ENCODE measurements around the gene FADS3. TPM values are rescaled to one million over a fixed set of nuclear protein-coding genes. Genes with fewer than 3 reads are reported as not detected.

The FADS3 gene
- total RNA-seq, 1 experiment from 2014 or later = 65.8 TPM

DNA sequence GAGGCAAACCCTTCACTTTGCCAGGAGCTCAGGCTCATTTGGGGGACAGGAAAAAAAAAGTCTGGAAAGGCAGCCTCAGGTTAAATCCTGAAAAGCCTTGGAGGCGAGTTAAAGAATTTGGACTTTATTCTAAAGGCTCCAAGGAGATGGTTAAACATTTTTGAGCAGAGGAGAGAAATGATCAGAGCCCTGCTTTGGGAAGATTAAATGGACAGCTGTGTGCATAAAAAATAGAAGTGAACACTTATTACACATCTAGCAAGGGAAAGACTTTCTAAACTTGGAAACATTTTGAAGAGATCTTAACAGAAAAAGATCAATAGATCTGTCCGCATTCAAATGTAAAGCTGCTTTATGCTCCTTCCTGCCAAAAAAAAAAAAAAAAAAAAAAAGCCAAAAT, 34.4 kb upstream of the FADS3 start:
- no peak overlapping the region for H3K4me3 ChIP-seq (replicated peaks in 1 of 2; ENCODE audit: low read depth in 1 of 2, low read length in 2 of 2)
- H3K27ac ChIP-seq (ENCODE audit: low read depth, low read length) = no peak overlapping the region
- DNase-seq (ENCODE audit: low read depth, low spot score) (no peak), ATAC-seq (no peak)
- no peaks in the 10 kb centered on the region for H3K9me3 ChIP-seq (ENCODE audit: control insufficient read depth in 1 of 2, insufficient read depth in 1 of 2, low read depth in 1 of 2, low read length in 2 of 2)
- H3K36me3 ChIP-seq (ENCODE audit: control insufficient read depth in 1 of 2, insufficient read depth in 2 of 2, low read length in 2 of 2) = no peaks in the 10 kb centered on the region
- H3K4me1 ChIP-seq (ENCODE audit: control insufficient read depth in 1 of 2, insufficient read depth in 2 of 2, low read length in 2 of 2) = no peaks in the 10 kb centered on the region
- H3K9ac ChIP-seq (ENCODE audit: low read length) = no peak overlapping the region
- no peak overlapping the region for H3K4me2 ChIP-seq (ENCODE audit: low read length)
- CTCF ChIA-PET = interaction anchor here (0.7 kb wide), 1 partner anchor 128 kb away, joined by 3 read pairs; no protein-coding TSS in a partner anchor
- BruUV-seq (replicated peaks) = no TSS peak
- POLR2A ChIA-PET = no interaction called here
- H2AFZ ChIP-seq (ENCODE audit: low read depth, low read length, poor library complexity, severe bottlenecking) = no peak overlapping the region
- H3K79me2 ChIP-seq (ENCODE audit: insufficient read depth, low read length) = no peaks in the 10 kb centered on the region
- no peaks in the 10 kb centered on the region for H3K27me3 ChIP-seq (ENCODE audit: insufficient read depth, low read length)
- TF ChIP-seq CBX3 (IDR thresholded peaks at IDR 0.05; ENCODE audit: low read depth) (no peak), POLR2A (IDR thresholded peaks at IDR 0.05; ENCODE audit: borderline replicate concordance, extremely low read depth, insufficient read depth, insufficient read length) (no peak), POLR2AphosphoS5 (IDR thresholded peaks at IDR 0.05; ENCODE audit: low read depth, low read length) (no peak), ZFX (IDR thresholded peaks at IDR 0.05) (no peak), TCF7L2 (IDR thresholded peaks at IDR 0.05; ENCODE audit: borderline replicate concordance, extremely low read depth, insufficient read depth, insufficient read length) (no peak), ELF1 (IDR thresholded peaks at IDR 0.05; ENCODE audit: borderline replicate concordance, low read depth) (no peak), SP1 (IDR thresholded peaks at IDR 0.05; ENCODE audit: low read depth) (no peak), EZH2 (IDR thresholded peaks at IDR 0.05) (no peak), CEBPB (IDR thresholded peaks at IDR 0.05; ENCODE audit: low read depth) (no peak), EGR1 (IDR thresholded peaks at IDR 0.05; ENCODE audit: low read depth) (no peak), SRF (IDR thresholded peaks at IDR 0.05; ENCODE audit: low read depth) (no peak), SIN3A (IDR thresholded peaks at IDR 0.05; ENCODE audit: low read depth) (no peak), FOSL1 (IDR thresholded peaks at IDR 0.05; ENCODE audit: low read depth) (no peak)
- TF ChIP-seq, protein P1, sequence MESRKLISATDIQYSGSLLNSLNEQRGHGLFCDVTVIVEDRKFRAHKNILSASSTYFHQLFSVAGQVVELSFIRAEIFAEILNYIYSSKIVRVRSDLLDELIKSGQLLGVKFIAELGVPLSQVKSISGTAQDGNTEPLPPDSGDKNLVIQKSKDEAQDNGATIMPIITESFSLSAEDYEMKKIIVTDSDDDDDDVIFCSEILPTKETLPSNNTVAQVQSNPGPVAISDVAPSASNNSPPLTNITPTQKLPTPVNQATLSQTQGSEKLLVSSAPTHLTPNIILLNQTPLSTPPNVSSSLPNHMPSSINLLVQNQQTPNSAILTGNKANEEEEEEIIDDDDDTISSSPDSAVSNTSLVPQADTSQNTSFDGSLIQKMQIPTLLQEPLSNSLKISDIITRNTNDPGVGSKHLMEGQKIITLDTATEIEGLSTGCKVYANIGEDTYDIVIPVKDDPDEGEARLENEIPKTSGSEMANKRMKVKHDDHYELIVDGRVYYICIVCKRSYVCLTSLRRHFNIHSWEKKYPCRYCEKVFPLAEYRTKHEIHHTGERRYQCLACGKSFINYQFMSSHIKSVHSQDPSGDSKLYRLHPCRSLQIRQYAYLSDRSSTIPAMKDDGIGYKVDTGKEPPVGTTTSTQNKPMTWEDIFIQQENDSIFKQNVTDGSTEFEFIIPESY (IDR thresholded peaks at IDR 0.05; ENCODE audit: extremely low read depth, insufficient replicate concordance, low read length) = no peak
- TF ChIP-seq, protein P2, sequence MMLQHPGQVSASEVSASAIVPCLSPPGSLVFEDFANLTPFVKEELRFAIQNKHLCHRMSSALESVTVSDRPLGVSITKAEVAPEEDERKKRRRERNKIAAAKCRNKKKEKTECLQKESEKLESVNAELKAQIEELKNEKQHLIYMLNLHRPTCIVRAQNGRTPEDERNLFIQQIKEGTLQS (IDR thresholded peaks at IDR 0.05) = no peak
- H3K9me2 ChIP-seq (ENCODE audit: insufficient read depth) = no peaks in the 10 kb centered on the region
- RAD21 ChIA-PET (ENCODE audit: low non-redundant PET in 1 of 2, low total read pairs in 2 of 2, uncharacterized antibody in 2 of 2, unreplicated experiment in 2 of 2) = no interaction called here
- H4K20me1 ChIP-seq (ENCODE audit: insufficient read depth) = no peaks in the 10 kb centered on the region
- intact Hi-C loops (cut with micrococcal nuclease) = no loop called here

All from HCT116 (cell line).